ENCODE results near the gene CENPT.

GRCh38 chr16:67877064-67877463 lies 29.6 kb upstream of the CENPT start:
- TF ChIP-seq, protein P1, sequence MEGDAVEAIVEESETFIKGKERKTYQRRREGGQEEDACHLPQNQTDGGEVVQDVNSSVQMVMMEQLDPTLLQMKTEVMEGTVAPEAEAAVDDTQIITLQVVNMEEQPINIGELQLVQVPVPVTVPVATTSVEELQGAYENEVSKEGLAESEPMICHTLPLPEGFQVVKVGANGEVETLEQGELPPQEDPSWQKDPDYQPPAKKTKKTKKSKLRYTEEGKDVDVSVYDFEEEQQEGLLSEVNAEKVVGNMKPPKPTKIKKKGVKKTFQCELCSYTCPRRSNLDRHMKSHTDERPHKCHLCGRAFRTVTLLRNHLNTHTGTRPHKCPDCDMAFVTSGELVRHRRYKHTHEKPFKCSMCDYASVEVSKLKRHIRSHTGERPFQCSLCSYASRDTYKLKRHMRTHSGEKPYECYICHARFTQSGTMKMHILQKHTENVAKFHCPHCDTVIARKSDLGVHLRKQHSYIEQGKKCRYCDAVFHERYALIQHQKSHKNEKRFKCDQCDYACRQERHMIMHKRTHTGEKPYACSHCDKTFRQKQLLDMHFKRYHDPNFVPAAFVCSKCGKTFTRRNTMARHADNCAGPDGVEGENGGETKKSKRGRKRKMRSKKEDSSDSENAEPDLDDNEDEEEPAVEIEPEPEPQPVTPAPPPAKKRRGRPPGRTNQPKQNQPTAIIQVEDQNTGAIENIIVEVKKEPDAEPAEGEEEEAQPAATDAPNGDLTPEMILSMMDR (conservative IDR thresholded peaks at IDR 0.05; ENCODE audit: low read length): no peak
- TF ChIP-seq EZH2phosphoT487 (IDR thresholded peaks at IDR 0.05; ENCODE audit: borderline replicate concordance, low read depth, low read length): no peak
